Anterior cingulate cortex (tissue), 58 donors: ENCODE results near the gene TMX2.

Source experiments
- DNase-seq, 58 donors: peaks; one replicate each; lab custom pipeline; 2025; lab: John Stamatoyannopoulos, UW

Gene TMX2

GRCh38 chr11:57788703-57789088 lies 76.3 kb downstream of the TMX2 start:
- DNase-seq: no peak
